Measurements from ENCODE around the gene UBE2G1. TPM values are rescaled to one million over a fixed set of nuclear protein-coding genes. Genes with fewer than 3 reads are reported as not detected.

The UBE2G1 gene
- total and polyA plus RNA-seq, 2 of the 8 experiments (the other 6 are each of a cell fraction or from before 2014, with no cell fraction given), result 73.9 to 170 TPM

- Histone ChIP-seq H3K14ac (ENCODE audit: insufficient read length) (no peak overlapping the region), H3K23ac (ENCODE audit: insufficient read length) (no peak overlapping the region), H3K27me3 (replicated peaks in 1 of 4; ENCODE audit: control insufficient read depth in 3 of 4, extremely low read depth in 1 of 4, insufficient read depth in 3 of 4, low read length in 3 of 4) (no peaks in the 10 kb centered on the region), H3K4me2 (ENCODE audit: insufficient read depth in 1 of 2, low read depth in 2 of 2, low read length in 2 of 2) (no peak overlapping the region), H3K36me3 (ENCODE audit: control insufficient read depth in 2 of 4, insufficient read depth in 4 of 4, low read length in 3 of 4) (no peaks in the 10 kb centered on the region), H2BK20ac (ENCODE audit: low read length) (0 out of 2 replicates have a peak overlapping the region, but pooled peaks have one; percentile 68), H4K5ac (ENCODE audit: insufficient read length, low read depth, low read length) (no peak overlapping the region), H3K4ac (replicated peaks; ENCODE audit: insufficient read length, low read depth, low read length) (no peak overlapping the region), H4K91ac (replicated peaks; ENCODE audit: insufficient read length, low read length) (peak overlapping the region; percentile 92), H2BK15ac (ENCODE audit: low read length) (peak overlapping the region; percentile 88; the same call in 1 of the 2 replicates), H2AK5ac (ENCODE audit: low read depth, low read length) (peak overlapping the region; percentile 87; the same call in 1 of the 2 replicates), H3K23me2 (ENCODE audit: low read depth, low read length) (no peaks in the 10 kb centered on the region), H2BK12ac (ENCODE audit: low read depth, low read length) (peak overlapping the region; percentile 88), H2BK120ac (replicated peaks; ENCODE audit: low read depth, low read length) (peak overlapping the region; percentile 58), H3K18ac (ENCODE audit: extremely low read depth, low read length) (peak overlapping the region; percentile 84; the same call in 1 of the 2 replicates), H2AFZ (ENCODE audit: low read length) (peak overlapping the region; percentile 68), H4K20me1 (replicated peaks in 1 of 2; ENCODE audit: control insufficient read depth in 1 of 2, insufficient read depth in 2 of 2, low read length in 2 of 2) (no peaks in the 10 kb centered on the region), H3K9ac (replicated peaks in 1 of 4; ENCODE audit: extremely low read depth in 1 of 4, low read depth in 3 of 4, low read length in 3 of 4) (no peak overlapping the region), H2BK5ac (ENCODE audit: low read depth, low read length) (peak overlapping the region; percentile 12; the same call in 1 of the 2 replicates), H3K79me1 (ENCODE audit: low read depth, low read length) (no peaks in the 10 kb centered on the region), H3K4me1 (replicated peaks in 1 of 4; ENCODE audit: control insufficient read depth in 3 of 4, insufficient read depth in 4 of 4, low read length in 3 of 4) (peaks cover 0 to 3% (median 1%) of the 10 kb centered on the region in 4 experiments; a peak in 1 of 7 replicates), H4K8ac (ENCODE audit: extremely low read depth, insufficient read depth, low read length) (peak overlapping the region; percentile 36; the same call in 1 of the 2 replicates), H3K79me2 (ENCODE audit: control insufficient read depth in 1 of 2, insufficient read depth in 2 of 2, low read length in 2 of 2) (no peaks in the 10 kb centered on the region), H3K9me3 (ENCODE audit: insufficient read depth in 2 of 2, low read depth in 1 of 2, low read length in 1 of 2) (no peaks in the 10 kb centered on the region), H3K56ac (replicated peaks; ENCODE audit: insufficient read length, low read depth, low read length) (no peak overlapping the region), H3K27ac (ENCODE audit: low read depth, low read length) (no peak overlapping the region), H3K4me3 (ENCODE audit: extremely low read depth in 1 of 4, insufficient read depth in 2 of 4, low read depth in 3 of 4, low read length in 4 of 4) (no peak overlapping the region)
- FAIRE-seq (no peak), DNase-seq (ENCODE audit: low read depth in 1 of 2, low spot score in 2 of 2) (no peak)
- CTCF ChIA-PET (ENCODE audit: partially characterized antibody), result interaction anchor here (0.6 to 4.4 kb wide), 12 partner anchors 9 to 189 kb away, joined by 3 to 23 read pairs (median 4); no protein-coding TSS in a partner anchor
- WGBS, 2 experiments (ENCODE audit: extremely low coverage in 1 of 2, insufficient coverage in 1 of 2, insufficient read length in 1 of 2, insufficient replicate concordance in 2 of 2, low coverage in 1 of 2, low lambda C conversion rate in 2 of 2, missing lambda C conversion rate in 1 of 2), result 93% methylated on average over 7 of the region's 7 CpGs; no CpG with 5 or more reads in 1 of the 2 experiments
- POLR2A ChIA-PET (ENCODE audit: partially characterized antibody), result interaction anchor here (0.6 to 3.6 kb wide), 5 partner anchors 8 to 190 kb away, joined by 3 to 26 read pairs (median 4); partner anchors contain the start of gene UBE2G1
- TF ChIP-seq CTCF (IDR thresholded peaks at IDR 0.05; ENCODE audit: control extremely low read depth in 1 of 3, insufficient read depth in 1 of 3, low read depth in 1 of 3, low read length in 3 of 3) (peak in 2 of 3 experiments; percentile 3 to 4; a peak in 1 of 4 replicates), RFX5 (IDR thresholded peaks at IDR 0.05; ENCODE audit: borderline replicate concordance, low read depth, low read length) (no peak), EP300 (IDR thresholded peaks at IDR 0.05; ENCODE audit: borderline replicate concordance in 1 of 2, low read depth in 2 of 2, low read length in 2 of 2) (no peak), CEBPB (IDR thresholded peaks at IDR 0.05; ENCODE audit: low read depth, low read length) (no peak), EZH2 (IDR thresholded peaks at IDR 0.05; ENCODE audit: low read depth, low read length, severe bottlenecking) (no peak)
These were observed 38.7 kb upstream of the UBE2G1 start for GRCh38 chr17:4405038-4405669.

Measured in H1 (cell line).